DND-41 (cell line): ENCODE measurements around the gene MIR17HG.
A peak's percentile ranks its signal among the peaks of the same experiment; 100 is the strongest.

ENCODE experiments used
- ATAC-seq: fragments of 200-7000 bp; cut with Tn5 transposase; 3 replicates; pipeline ENCODE4 v1.9.1; 2021; ENCODE audit warnings: low read depth; ENCODE audit not compliant: insufficient read depth
- DNase-seq: peaks from one replicate; pipeline ENCODE4 v3.0.0-alpha.2; 2020
- H2AFZ ChIP-seq: 2 replicates; pipeline ENCODE4 v1.6.0; 2012; ENCODE audit warnings: low read depth, low read length
- H3K27ac ChIP-seq: 2 replicates; pipeline ENCODE4 v1.5.1; 2012; ENCODE audit warnings: low read length, inconsistent platforms
- H3K27me3 ChIP-seq: fragments of 200-600 bp; sonication (generic); 2 replicates; pipeline ENCODE4 v1.6.0; 2012; ENCODE audit warnings: low read length, mild to moderate bottlenecking, inconsistent platforms; ENCODE audit not compliant: insufficient read depth, poor library complexity
- H3K36me3 ChIP-seq: 2 replicates; pipeline ENCODE4 v1.5.1; 2012; ENCODE audit warnings: low read length, inconsistent platforms; ENCODE audit not compliant: insufficient read depth
- H3K4me1 ChIP-seq: 2 replicates; pipeline ENCODE4 v1.5.1; 2012; ENCODE audit warnings: mild to moderate bottlenecking, low read length; ENCODE audit not compliant: insufficient read depth
- H3K4me2 ChIP-seq: 2 replicates; pipeline ENCODE4 v1.6.0; 2012; ENCODE audit warnings: mild to moderate bottlenecking, moderate library complexity, low read length, inconsistent platforms; ENCODE audit not compliant: insufficient read depth
- H3K4me3 ChIP-seq, 2 experiments: fragments of 200-600 bp in 1 of 2; shearing (Covaris generic) in 1 of 2; 2 replicates each; pipeline ENCODE4 v1.5.1; 2012 to 2016; ENCODE audit warnings: inconsistent platforms in 2 of 2, low read length in 2 of 2, mild to moderate bottlenecking in 2 of 2, low read depth in 1 of 2, moderate library complexity in 1 of 2
- H3K79me2 ChIP-seq: 2 replicates; pipeline ENCODE4 v1.6.0; 2012; ENCODE audit warnings: low read length, inconsistent platforms; ENCODE audit not compliant: insufficient read depth
- H3K9ac ChIP-seq: 2 replicates; pipeline ENCODE4 v1.6.0; 2012; ENCODE audit warnings: low read depth, mild to moderate bottlenecking, inconsistent platforms, low read length, moderate library complexity
- H3K9me3 ChIP-seq: 2 replicates; pipeline ENCODE4 v1.5.1; 2012; ENCODE audit warnings: low read length, moderate library complexity, mild to moderate bottlenecking, inconsistent platforms; ENCODE audit not compliant: insufficient read depth, severe bottlenecking
- H4K20me1 ChIP-seq: 2 replicates; pipeline ENCODE4 v1.6.0; 2012; ENCODE audit warnings: low read length; ENCODE audit not compliant: insufficient read depth
- CTCF ChIP-seq: IDR thresholded peaks from 2 replicates; pipeline ENCODE4 v1.5.1; 2012; ENCODE audit warnings: borderline replicate concordance, low read length, moderate library complexity, mild to moderate bottlenecking; ENCODE audit not compliant: poor library complexity, severe bottlenecking; ENCODE audit errors: extremely low read depth
- EZH2 ChIP-seq: IDR thresholded peaks from 3 replicates; pipeline ENCODE4 v1.6.1; 2012; ENCODE audit warnings: borderline replicate concordance, low read depth, mild to moderate bottlenecking, moderate library complexity, low read length, inconsistent platforms; ENCODE audit not compliant: severe bottlenecking

MIR17HG gene

GRCh38 chr13:91359111-91359510, 11.6 kb downstream of the MIR17HG start:
- H3K27ac ChIP-seq: no peak overlapping the region
- H4K20me1 ChIP-seq: peaks cover 47% of the 10 kb centered on the region

GRCh38 chr13:91359631-91360030, 12.1 kb downstream of the MIR17HG start:
- Histone ChIP-seq H3K79me2 (peaks cover 3% of the 10 kb centered on the region; the same call in 1 of the 2 replicates), H4K20me1 (peaks cover 43% of the 10 kb centered on the region), H2AFZ (no peak overlapping the region), H3K36me3 (peaks cover 33% of the 10 kb centered on the region), H3K4me2 (no peak overlapping the region), H3K27me3 (no peaks in the 10 kb centered on the region), H3K9ac (no peak overlapping the region), H3K27ac (no peak overlapping the region), H3K4me3 (no peak overlapping the region), H3K4me1 (no peaks in the 10 kb centered on the region), H3K9me3 (no peaks in the 10 kb centered on the region)
- TF ChIP-seq CTCF: no peak
- no peak for TF ChIP-seq EZH2
- DNase-seq: no peak
- peak; percentile 0; the same call in 1 of the 3 replicates for ATAC-seq

More at GRCh38 chr13:91359111-91359510, 11.6 kb downstream of the MIR17HG start:
- Histone ChIP-seq H3K4me1 (no peaks in the 10 kb centered on the region), H3K4me3 (no peak overlapping the region), H3K9me3 (no peaks in the 10 kb centered on the region), H3K9ac (no peak overlapping the region), H3K36me3 (peaks cover 38% of the 10 kb centered on the region), H2AFZ (no peak overlapping the region), H3K4me2 (no peak overlapping the region), H3K79me2 (peaks cover 7% of the 10 kb centered on the region; the same call in 1 of the 2 replicates), H3K27me3 (no peaks in the 10 kb centered on the region)
- no peak for TF ChIP-seq CTCF
- TF ChIP-seq EZH2: no peak
- peak; percentile 11 for ATAC-seq
- no peak for DNase-seq

GRCh38 chr13:91360246-91360751, 12.8 kb downstream of the MIR17HG start:
- TF ChIP-seq CTCF: no peak
- no peak for TF ChIP-seq EZH2
- DNase-seq: no peak
- Histone ChIP-seq H3K9me3 (no peaks in the 10 kb centered on the region), H3K36me3 (peaks cover 26% of the 10 kb centered on the region), H3K4me1 (no peaks in the 10 kb centered on the region), H3K4me3 (no peak overlapping the region), H3K79me2 (no peaks in the 10 kb centered on the region), H4K20me1 (peaks cover 38% of the 10 kb centered on the region), H2AFZ (no peak overlapping the region), H3K27ac (no peak overlapping the region), H3K9ac (no peak overlapping the region), H3K27me3 (no peaks in the 10 kb centered on the region), H3K4me2 (no peak overlapping the region)
- ATAC-seq: peak; percentile 7; the same call in 2 of the 3 replicates
